Spinal cord (tissue), 10 donors: ENCODE data around the gene SENP2. TPM values are rescaled to one million over a fixed set of nuclear protein-coding genes. Genes with fewer than 3 reads are reported as not detected.
"Not testable (repeated sequence)": the region's sequence is repeated elsewhere in the genome, so short reads cannot be mapped to it uniquely, and the experiment has no call there.

Experiments used
- DNase-seq, 6 donors: peaks; one replicate each; pipeline versions ENCODE4 v3.0.0 to v3.0.0-alpha.2; 2013 to 2015; ENCODE audit warnings: low spot score in 6 of 6, low read depth in 4 of 6
- H3K27ac ChIP-seq: one replicate; pipeline ENCODE4 v1.5.1; 2013; ENCODE audit warnings: low read depth, low read length, control low read depth
- H3K27me3 ChIP-seq: one replicate; pipeline ENCODE4 v1.6.1; 2013; ENCODE audit warnings: low read length; ENCODE audit not compliant: control insufficient read depth, insufficient read depth
- H3K36me3 ChIP-seq: one replicate; pipeline ENCODE4 v1.6.1; 2013; ENCODE audit warnings: low read length; ENCODE audit not compliant: control insufficient read depth, insufficient read depth
- H3K4me1 ChIP-seq: one replicate; pipeline ENCODE4 v1.6.1; 2013; ENCODE audit warnings: low read length; ENCODE audit not compliant: control insufficient read depth, insufficient read depth
- H3K4me3 ChIP-seq: one replicate; pipeline ENCODE4 v1.5.1; 2013; ENCODE audit warnings: low read depth, low read length, control low read depth
- H3K9me3 ChIP-seq: one replicate; pipeline ENCODE4 v1.6.1; 2013; ENCODE audit warnings: low read length; ENCODE audit not compliant: control insufficient read depth, insufficient read depth
- WGBS: methylation state at CpG from one replicate; pipeline ENCODE4 v1.1.5; 2013; ENCODE audit warnings: missing lambda C conversion rate; ENCODE audit not compliant: insufficient coverage; 5-methylcytosine and 5-hydroxymethylcytosine counted together
- polyA plus RNA-seq, 2 donors: library from polyadenylated mRNA; unstranded; fragments of 120-200 nt; gene quantifications; one replicate each; pipeline ENCODE4 v1.2.1, GENCODE V29; 2013; ENCODE audit not compliant: insufficient read length in 2 of 2
- total RNA-seq, 2 donors: library from RNA; depleted of rRNA in 1 of 2; stranded (reverse); fragments of 120-200 nt in 1 of 2; fragments of >200 nt in 1 of 2; gene quantifications; one replicate each; pipeline versions ENCODE4 v1.2.3 to v1.2.4, GENCODE V29; 2013 to 2014
- donor health status: healthy.

Gene SENP2
- total and polyA plus RNA-seq, 4 donors: 40.7 to 70.1 (median 48.1) TPM

- peaks cover 53% of the 10 kb centered on the region for H3K36me3 ChIP-seq
- DNase-seq: not testable (repeated sequence)
Measured at GRCh38 chr3:185645191-185645590, 59.1 kb downstream of the SENP2 start.

DNA sequence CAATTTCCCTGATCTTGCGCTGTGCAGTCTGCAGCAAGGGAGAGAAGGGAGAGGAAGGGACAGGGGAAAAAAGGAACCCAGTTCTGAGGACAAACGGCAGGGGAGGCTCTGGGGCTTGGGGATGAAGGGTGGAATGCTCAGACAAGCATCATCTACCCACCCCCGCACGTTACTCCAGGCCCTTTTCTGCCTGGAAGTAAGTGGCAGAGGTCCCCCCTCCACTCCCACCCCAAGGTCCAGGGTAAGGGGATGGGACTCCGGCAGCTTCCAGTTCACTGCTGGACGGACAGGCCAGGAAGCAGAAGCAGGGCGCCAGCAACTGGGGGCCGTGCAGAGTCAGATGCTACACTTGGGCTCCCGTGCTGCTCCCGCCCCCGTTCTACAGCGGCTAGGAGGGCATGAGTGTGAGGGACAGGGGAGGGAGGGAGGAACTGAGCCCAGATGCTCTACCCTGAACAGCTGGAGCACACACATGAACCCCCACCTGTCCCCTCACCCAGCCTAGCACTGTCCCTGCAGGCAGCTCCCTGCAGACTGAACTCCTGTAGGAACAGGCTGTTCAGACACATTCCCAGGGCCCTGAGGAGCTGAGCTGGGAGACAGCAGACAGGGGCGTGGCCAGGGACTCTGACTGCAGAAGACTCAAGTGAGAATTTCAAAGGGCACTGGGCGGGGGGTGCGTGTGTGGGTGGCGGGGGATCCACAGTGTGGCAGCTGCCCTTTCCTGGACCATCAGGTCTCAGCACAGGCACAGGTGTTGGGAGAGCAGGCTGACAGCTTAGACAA lies 59.7 kb downstream of the SENP2 start:
- WGBS: 80% methylated on average over 10 of the region's 16 CpGs

More at GRCh38 chr3:185645191-185645590, 59.1 kb downstream of the SENP2 start:
- not testable (repeated sequence) for H3K27ac ChIP-seq, H3K4me1 ChIP-seq, H3K27me3 ChIP-seq, H3K9me3 ChIP-seq, H3K4me3 ChIP-seq
- WGBS: 73% methylated on average over 17 of the region's 17 CpGs

DNA sequence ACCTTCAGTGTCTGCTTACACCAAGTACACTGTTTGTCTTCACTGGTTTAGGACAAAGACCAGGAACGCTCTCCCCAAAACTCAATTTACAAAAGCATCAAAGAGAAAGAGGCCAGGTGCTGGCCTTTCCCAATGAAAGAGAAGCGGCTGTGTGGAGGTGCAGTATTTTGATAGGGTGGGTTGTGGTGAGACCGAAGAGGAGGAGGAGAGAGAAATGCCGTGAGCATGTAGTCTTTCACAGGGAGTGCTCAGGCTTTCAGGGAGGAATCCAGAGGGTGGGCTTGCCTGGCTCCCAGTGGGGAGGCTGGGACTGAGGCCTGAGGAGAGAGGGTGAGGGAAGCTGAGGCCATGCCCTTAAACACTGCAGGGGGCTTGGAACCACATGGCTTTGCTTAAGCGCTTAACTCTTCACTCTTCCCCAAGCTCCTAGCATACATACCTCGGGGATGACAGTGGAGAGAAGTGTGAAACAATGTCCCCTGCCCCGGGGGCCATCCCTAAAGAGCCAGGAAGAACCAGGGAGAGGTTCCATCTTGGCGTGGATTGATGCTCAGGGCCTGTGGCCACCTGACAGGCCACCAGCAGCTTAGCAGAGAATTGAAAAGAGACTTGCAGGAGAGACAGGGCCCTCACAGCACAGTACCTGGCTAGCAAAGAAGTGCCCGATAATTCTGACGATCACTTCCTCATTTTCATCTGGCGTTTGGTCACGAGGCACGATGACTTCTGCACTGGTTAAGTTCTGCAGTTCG lies 60.5 kb downstream of the SENP2 start:
- WGBS: 89% methylated on average over 10 of the region's 14 CpGs
- H3K36me3 ChIP-seq: peaks cover 54% of the 10 kb centered on the region

More for the DNA sequence above, 59.7 kb downstream of the SENP2 start:
- no peak overlapping the region for H3K27ac ChIP-seq
- no peaks in the 10 kb centered on the region for H3K27me3 ChIP-seq
- no peak overlapping the region for H3K4me3 ChIP-seq
- peaks cover 53% of the 10 kb centered on the region for H3K36me3 ChIP-seq
- H3K9me3 ChIP-seq: no peaks in the 10 kb centered on the region
- peaks cover 6% of the 10 kb centered on the region for H3K4me1 ChIP-seq
- no peak for DNase-seq

GRCh38 chr3:185647134-185647879 lies 61.2 kb downstream of the SENP2 start:
- Histone ChIP-seq H3K27me3 (no peaks in the 10 kb centered on the region), H3K36me3 (peaks cover 62% of the 10 kb centered on the region), H3K4me1 (peaks cover 6% of the 10 kb centered on the region), H3K9me3 (no peaks in the 10 kb centered on the region), H3K27ac (no peak overlapping the region), H3K4me3 (no peak overlapping the region)
- WGBS: 86% methylated on average over 14 of the region's 19 CpGs
- no peak for DNase-seq

More for the DNA sequence above, 60.5 kb downstream of the SENP2 start:
- Histone ChIP-seq H3K27ac (no peak overlapping the region), H3K4me3 (no peak overlapping the region), H3K9me3 (no peaks in the 10 kb centered on the region), H3K4me1 (peaks cover 6% of the 10 kb centered on the region), H3K27me3 (no peaks in the 10 kb centered on the region)
- DNase-seq: no peak

DNA sequence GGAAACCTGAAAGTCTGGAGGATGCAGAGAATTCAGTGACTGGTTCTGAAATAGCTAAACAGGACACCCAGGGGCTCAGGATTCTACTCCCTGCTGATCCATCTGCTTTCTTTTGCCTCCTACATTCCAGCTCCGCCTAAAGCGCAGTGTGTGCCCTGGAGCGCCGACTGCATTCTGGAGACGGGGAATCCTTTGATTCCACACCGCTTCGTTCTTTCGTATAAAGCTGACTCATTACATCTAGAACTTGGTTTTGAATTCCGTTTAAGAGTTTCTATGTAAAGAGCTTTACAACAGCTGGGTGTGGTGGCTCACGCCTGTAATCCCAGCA lies 61.8 kb downstream of the SENP2 start:
- H3K9me3 ChIP-seq: no peaks in the 10 kb centered on the region
- H3K4me3 ChIP-seq: no peak overlapping the region
- H3K36me3 ChIP-seq: peaks cover 64% of the 10 kb centered on the region
- H3K27me3 ChIP-seq: no peaks in the 10 kb centered on the region
- no peak for DNase-seq
- peaks cover 6% of the 10 kb centered on the region for H3K4me1 ChIP-seq
- H3K27ac ChIP-seq: no peak overlapping the region
- 96% methylated on average over 9 of the region's 10 CpGs for WGBS

GRCh38 chr3:185648396-185648795 lies 62.3 kb downstream of the SENP2 start:
- H3K36me3 ChIP-seq: peaks cover 62% of the 10 kb centered on the region
- 81% methylated on average over 3 of the region's 4 CpGs for WGBS
- no peaks in the 10 kb centered on the region for H3K27me3 ChIP-seq
- no peaks in the 10 kb centered on the region for H3K9me3 ChIP-seq
- no peak overlapping the region for H3K27ac ChIP-seq
- no peak for DNase-seq
- H3K4me1 ChIP-seq: peaks cover 6% of the 10 kb centered on the region
- H3K4me3 ChIP-seq: no peak overlapping the region

- 66% methylated on average over 10 of the region's 10 CpGs for WGBS
- H3K27ac ChIP-seq: no peak overlapping the region
Measured at GRCh38 chr3:185649414-185649813, 63.3 kb downstream of the SENP2 start.

GRCh38 chr3:185651971-185652370 lies 65.9 kb downstream of the SENP2 start:
- H3K36me3 ChIP-seq: peaks cover 67% of the 10 kb centered on the region
- no peak overlapping the region for H3K27ac ChIP-seq
- no peaks in the 10 kb centered on the region for H3K9me3 ChIP-seq
- no peaks in the 10 kb centered on the region for H3K27me3 ChIP-seq
- H3K4me3 ChIP-seq: no peak overlapping the region
- peaks cover 6% of the 10 kb centered on the region for H3K4me1 ChIP-seq
- 97% methylated on average over 9 of the region's 9 CpGs for WGBS
- no peak for DNase-seq

More at GRCh38 chr3:185649414-185649813, 63.3 kb downstream of the SENP2 start:
- no peaks in the 10 kb centered on the region for H3K9me3 ChIP-seq
- H3K36me3 ChIP-seq: peaks cover 68% of the 10 kb centered on the region
- peaks cover 6% of the 10 kb centered on the region for H3K4me1 ChIP-seq
- no peaks in the 10 kb centered on the region for H3K27me3 ChIP-seq
- DNase-seq: no peak
- no peak overlapping the region for H3K4me3 ChIP-seq

DNA sequence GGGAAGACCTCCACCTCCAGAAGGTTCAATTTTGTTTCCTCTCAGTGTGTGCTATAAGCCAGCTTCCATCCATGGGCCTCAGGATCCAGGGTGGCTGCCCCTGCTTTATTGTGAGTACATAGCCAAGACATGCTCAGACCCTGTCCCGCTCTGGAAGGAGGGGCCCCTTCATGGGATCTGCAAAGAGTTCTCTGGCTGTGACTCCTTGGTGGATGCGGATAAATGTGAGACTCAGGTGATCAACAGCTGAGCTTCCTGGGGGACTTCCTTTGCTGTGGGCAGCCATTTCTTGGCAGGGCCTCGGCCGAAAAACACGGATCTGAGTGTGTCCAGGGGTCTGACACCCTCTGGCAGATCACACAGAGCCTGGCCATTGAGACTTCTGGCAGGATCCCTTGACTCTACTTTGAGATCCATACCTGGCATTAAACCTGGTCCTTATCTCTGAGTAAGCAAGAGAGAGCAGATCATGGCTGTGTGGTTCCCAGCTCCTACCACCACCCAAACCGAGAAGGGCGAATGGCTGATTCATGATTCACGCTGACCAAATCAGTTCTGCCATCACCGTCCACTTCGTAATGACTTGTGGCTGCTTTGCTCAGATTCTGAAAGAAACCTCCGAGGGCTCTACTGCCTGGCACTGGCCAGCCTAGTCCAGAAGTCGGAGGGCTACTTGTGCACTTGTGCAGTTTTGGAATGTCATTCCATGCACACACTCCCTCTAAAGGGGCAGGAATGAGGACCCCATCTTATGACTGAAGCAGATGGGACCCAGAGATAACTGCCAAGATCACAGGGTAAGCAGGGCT lies 68.1 kb downstream of the SENP2 start:
- no peak overlapping the region for H3K4me3 ChIP-seq
- H3K36me3 ChIP-seq: peaks cover 64% of the 10 kb centered on the region
- WGBS: 98% methylated on average over 11 of the region's 12 CpGs
- H3K27me3 ChIP-seq: no peaks in the 10 kb centered on the region
- H3K27ac ChIP-seq: no peak overlapping the region
- DNase-seq: no peak
- H3K4me1 ChIP-seq: peaks cover 6% of the 10 kb centered on the region
- H3K9me3 ChIP-seq: no peaks in the 10 kb centered on the region
